ENCODE measurements around the gene YWHAH. TPM values are rescaled to one million over a fixed set of nuclear protein-coding genes. Genes with fewer than 3 reads are reported as not detected.

YWHAH gene
- total RNA-seq, 3 donors from 2014 or later, result 140 to 162 (median 149) TPM

DNA sequence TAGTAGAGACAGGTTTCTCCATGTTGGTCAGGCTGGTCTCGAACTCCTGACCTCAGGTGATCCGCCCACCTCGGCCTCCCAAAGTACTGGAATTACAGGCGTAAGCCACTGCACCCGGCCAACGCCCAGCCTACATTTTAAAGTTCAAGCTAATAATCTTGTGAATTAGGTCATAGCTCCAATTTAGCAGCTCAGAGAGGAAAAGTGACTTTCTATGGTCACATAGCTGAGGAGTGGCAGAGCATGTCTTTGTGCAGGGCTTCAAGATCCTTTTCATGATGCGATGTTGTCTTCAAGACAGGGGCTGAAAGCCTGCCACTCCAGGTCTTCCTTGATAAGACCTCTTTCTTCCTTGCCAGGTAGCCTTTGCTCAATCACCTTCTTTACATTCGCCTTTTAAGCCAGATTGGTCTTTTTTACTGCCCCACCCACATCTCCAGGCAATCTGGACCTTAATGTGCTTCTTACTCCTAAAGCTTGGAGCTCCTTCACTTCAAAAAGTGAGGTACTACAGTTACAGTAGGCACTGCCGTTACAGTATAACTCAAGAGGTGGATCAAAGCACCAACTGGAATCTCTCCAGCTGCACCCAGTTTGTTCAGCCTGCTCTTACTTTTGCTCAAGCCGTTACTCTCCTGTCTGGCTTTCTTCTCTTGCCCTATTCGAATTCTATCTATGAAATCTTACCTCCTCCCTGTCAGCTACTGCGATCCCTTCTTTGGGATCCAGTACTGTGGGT lies 18.2 kb downstream of the YWHAH start:
- DNase-seq (no peak), ATAC-seq (peak; percentile 43)
- intact Hi-C loops (cut with DNase I, micrococcal nuclease), result no loop called here
- TF ChIP-seq CTCF (IDR thresholded peaks at IDR 0.05), result no peak
- Histone ChIP-seq H3K36me3 (ENCODE audit: low read depth) (no peaks in the 10 kb centered on the region), H3K4me3 (no peak overlapping the region), H3K4me1 (ENCODE audit: low read depth) (no peaks in the 10 kb centered on the region), H3K9me3 (no peaks in the 10 kb centered on the region)

- Histone ChIP-seq H3K9me3 (no peaks in the 10 kb centered on the region), H3K4me3 (no peak overlapping the region), H3K4me1 (ENCODE audit: low read depth) (peaks cover 7% of the 10 kb centered on the region), H3K36me3 (ENCODE audit: low read depth) (no peaks in the 10 kb centered on the region)
- intact Hi-C loops (cut with DNase I, micrococcal nuclease), result no loop called here
- no peak for TF ChIP-seq CTCF (IDR thresholded peaks at IDR 0.05)
- no peak for DNase-seq
- ATAC-seq, result no peak
These were observed 23.7 kb downstream of the YWHAH start for GRCh38 chr22:31968022-31968421.

DNA sequence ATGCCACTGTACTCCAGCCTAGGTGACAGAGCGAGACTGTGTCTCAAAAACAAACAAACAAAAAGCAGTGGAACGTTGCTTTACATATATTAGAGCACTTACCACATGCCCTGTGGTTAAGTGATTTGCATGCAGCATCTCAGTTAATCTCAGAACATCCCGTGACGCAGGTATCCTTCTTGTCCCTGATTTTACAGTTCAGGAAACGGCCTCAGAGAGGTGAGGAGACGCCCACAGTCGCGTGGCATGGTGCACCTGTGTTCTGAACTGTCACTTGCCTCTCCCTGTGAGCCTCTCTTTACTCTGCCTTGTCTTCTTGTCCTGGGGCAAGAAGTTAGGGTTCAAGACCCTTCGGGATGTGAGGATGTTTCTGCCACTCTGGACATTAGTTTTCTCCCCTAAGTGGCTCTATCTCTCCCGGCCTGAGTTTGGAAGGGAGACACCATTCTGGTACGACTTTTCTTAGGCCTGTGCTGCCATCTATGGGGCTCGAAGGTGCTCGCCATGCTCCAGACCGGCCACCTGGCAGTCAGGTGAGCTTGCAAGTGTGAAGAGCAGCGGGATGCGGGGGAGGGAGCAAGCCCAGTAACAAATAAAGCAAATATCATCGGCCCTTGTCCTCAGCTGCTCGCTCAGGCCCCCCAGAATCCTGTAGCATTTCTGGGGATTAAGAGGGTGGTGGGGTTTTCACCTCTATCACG lies 25.6 kb downstream of the YWHAH start:
- TF ChIP-seq CTCF (IDR thresholded peaks at IDR 0.05), result no peak
- Histone ChIP-seq H3K36me3 (ENCODE audit: low read depth) (no peaks in the 10 kb centered on the region), H3K4me1 (ENCODE audit: low read depth) (peaks cover 14% of the 10 kb centered on the region), H3K9me3 (no peaks in the 10 kb centered on the region), H3K4me3 (no peak overlapping the region)
- peak; percentile 82 for ATAC-seq
- intact Hi-C loops (cut with DNase I, micrococcal nuclease), result loop anchor here in 1 of 2 donors (10.0 kb wide), 1 partner anchor 295 kb away; no protein-coding TSS in a partner anchor
- peak; percentile 80 to 83 (median 83) for DNase-seq

- TF ChIP-seq CTCF (IDR thresholded peaks at IDR 0.05), result peak; percentile 96
These were observed 26.4 kb downstream of the YWHAH start for GRCh38 chr22:31970490-31971444.

GRCh38 chr22:31972180-31972579 lies 27.8 kb downstream of the YWHAH start:
- Histone ChIP-seq H3K4me1 (ENCODE audit: low read depth) (peaks cover 14% of the 10 kb centered on the region), H3K4me3 (no peak overlapping the region), H3K9me3 (no peaks in the 10 kb centered on the region), H3K36me3 (ENCODE audit: low read depth) (no peaks in the 10 kb centered on the region)
- ATAC-seq (no peak), DNase-seq (peak; percentile 38 to 66 (median 62))
- intact Hi-C loops (cut with DNase I, micrococcal nuclease), result loop anchor here in 1 of 2 donors (10.0 kb wide), 1 partner anchor 293 kb away; no protein-coding TSS in a partner anchor
- TF ChIP-seq CTCF (IDR thresholded peaks at IDR 0.05), result no peak

More at GRCh38 chr22:31970490-31971444, 26.4 kb downstream of the YWHAH start:
- peaks cover 14% of the 10 kb centered on the region for H3K4me1 ChIP-seq (ENCODE audit: low read depth)
- intact Hi-C loops (cut with DNase I, micrococcal nuclease), result loop anchor here in 1 of 2 donors (10.0 kb wide), 1 partner anchor 294 kb away; no protein-coding TSS in a partner anchor
- no peaks in the 10 kb centered on the region for H3K36me3 ChIP-seq (ENCODE audit: low read depth)
- no peaks in the 10 kb centered on the region for H3K9me3 ChIP-seq
- ATAC-seq (peak; percentile 92), DNase-seq (peak; percentile 89 to 97 (median 91))
- H3K4me3 ChIP-seq, result no peak overlapping the region

Measured in mucosa of descending colon (tissue), 3 donors.